ENCODE results near the gene POLR2A. TPM values are rescaled to one million over a fixed set of nuclear protein-coding genes. Genes with fewer than 3 reads are reported as not detected.

POLR2A gene
- total RNA-seq, 4 donors from 2014 or later, result 87.0 to 163 (median 125) TPM

DNA sequence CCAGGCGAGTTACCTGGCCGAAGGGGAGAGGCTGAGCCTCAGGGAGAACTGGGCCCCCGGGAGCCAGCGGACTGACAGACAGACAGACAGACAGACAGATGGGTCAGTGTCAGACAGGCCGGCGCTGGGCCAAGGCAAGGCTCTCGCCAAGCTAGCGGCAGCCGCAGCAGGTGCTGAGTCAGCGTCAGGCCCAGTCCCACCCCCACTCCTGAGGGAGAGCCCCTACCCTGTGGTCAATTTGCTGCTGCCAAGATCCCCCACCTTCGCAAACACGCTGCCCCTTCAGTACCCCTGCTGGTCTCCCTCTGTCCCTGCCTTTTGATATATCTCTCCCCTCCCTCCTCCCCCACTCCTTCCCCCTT is 43.4 kb upstream of the POLR2A start:
- Histone ChIP-seq H3K27ac (peak overlapping the region in 1 of 4 donors; percentile 2), H3K4me1 (peaks cover 0 to 68% (median 40%) of the 10 kb centered on the region in 4 donors), H3K36me3 (no peaks in the 10 kb centered on the region), H3K27me3 (peaks cover 0 to 81% of the 10 kb centered on the region in 2 donors), H3K9me3 (no peaks in the 10 kb centered on the region), H3K4me3 (no peak overlapping the region)
- DNase-seq (ENCODE audit: low spot score in 2 of 2), result no peak
- 7 to 16% methylated on average over 10 to 12 of the region's 12 CpGs for WGBS, 2 donors
- TF ChIP-seq EP300 (IDR thresholded peaks at IDR 0.05), result no peak
- TF ChIP-seq POLR2A (IDR thresholded peaks at IDR 0.05), result no peak
- TF ChIP-seq, protein P1, sequence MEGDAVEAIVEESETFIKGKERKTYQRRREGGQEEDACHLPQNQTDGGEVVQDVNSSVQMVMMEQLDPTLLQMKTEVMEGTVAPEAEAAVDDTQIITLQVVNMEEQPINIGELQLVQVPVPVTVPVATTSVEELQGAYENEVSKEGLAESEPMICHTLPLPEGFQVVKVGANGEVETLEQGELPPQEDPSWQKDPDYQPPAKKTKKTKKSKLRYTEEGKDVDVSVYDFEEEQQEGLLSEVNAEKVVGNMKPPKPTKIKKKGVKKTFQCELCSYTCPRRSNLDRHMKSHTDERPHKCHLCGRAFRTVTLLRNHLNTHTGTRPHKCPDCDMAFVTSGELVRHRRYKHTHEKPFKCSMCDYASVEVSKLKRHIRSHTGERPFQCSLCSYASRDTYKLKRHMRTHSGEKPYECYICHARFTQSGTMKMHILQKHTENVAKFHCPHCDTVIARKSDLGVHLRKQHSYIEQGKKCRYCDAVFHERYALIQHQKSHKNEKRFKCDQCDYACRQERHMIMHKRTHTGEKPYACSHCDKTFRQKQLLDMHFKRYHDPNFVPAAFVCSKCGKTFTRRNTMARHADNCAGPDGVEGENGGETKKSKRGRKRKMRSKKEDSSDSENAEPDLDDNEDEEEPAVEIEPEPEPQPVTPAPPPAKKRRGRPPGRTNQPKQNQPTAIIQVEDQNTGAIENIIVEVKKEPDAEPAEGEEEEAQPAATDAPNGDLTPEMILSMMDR (IDR thresholded peaks at IDR 0.05), result no peak

DNA sequence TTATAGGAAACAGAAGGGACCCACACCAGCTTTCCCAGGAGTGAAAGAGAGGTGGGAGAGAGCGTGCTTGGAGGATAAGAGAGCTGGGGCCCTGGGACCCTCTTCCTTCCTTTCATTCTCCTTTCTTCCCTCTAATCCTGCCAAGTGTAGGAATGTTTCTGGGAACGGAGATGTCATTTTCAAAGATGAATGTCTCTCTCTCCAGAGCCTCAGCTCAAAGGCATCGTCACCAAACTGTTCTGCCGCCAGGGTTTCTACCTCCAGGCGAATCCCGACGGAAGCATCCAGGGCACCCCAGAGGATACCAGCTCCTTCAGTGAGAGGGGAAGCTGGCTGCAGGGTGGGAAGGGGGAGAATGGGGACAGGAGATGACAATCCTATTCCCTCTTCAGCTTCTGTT is 42.9 kb upstream of the POLR2A start:
- Histone ChIP-seq H3K27ac (no peak overlapping the region), H3K4me3 (no peak overlapping the region), H3K27me3 (peaks cover 0 to 81% of the 10 kb centered on the region in 2 donors), H3K9me3 (no peaks in the 10 kb centered on the region), H3K4me1 (peaks cover 0 to 68% (median 38%) of the 10 kb centered on the region in 4 donors), H3K36me3 (no peaks in the 10 kb centered on the region)
- WGBS, 2 donors, result 41 to 57% methylated on average over 7 of the region's 7 CpGs
- DNase-seq (ENCODE audit: low spot score in 2 of 2), result no peak
- no peak for TF ChIP-seq EP300 (IDR thresholded peaks at IDR 0.05)
- TF ChIP-seq, protein P1 (IDR thresholded peaks at IDR 0.05), result no peak
- TF ChIP-seq POLR2A (IDR thresholded peaks at IDR 0.05), result no peak

DNA sequence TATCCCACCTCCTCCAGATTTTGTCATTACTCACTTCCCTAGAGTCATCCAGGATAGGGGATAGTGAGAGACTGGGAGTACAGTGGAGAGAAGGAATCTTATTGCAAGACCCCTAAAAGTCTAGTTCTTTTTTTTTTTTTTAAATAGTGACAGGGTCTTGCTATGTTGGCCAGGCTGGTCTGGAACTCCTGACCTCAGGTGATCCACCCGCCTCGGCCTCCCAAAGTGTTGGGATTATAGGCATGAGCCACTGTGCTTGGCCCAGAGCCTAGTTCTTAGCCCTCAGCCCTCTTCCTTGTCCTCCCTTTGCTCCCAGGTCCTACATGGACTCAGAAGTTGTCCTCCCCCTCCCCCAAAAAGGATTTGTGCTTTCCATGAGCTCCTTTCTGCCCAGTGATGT is 42.0 kb upstream of the POLR2A start:
- TF ChIP-seq, protein P1 (IDR thresholded peaks at IDR 0.05), result no peak
- TF ChIP-seq POLR2A (IDR thresholded peaks at IDR 0.05) (no peak), EP300 (IDR thresholded peaks at IDR 0.05) (no peak)
- 87 to 100% methylated on average over 2 of the region's 2 CpGs for WGBS, 2 donors
- Histone ChIP-seq H3K4me3 (no peak overlapping the region), H3K36me3 (no peaks in the 10 kb centered on the region), H3K9me3 (no peaks in the 10 kb centered on the region), H3K4me1 (peaks cover 0 to 66% (median 37%) of the 10 kb centered on the region in 4 donors), H3K27me3 (peaks cover 0 to 84% of the 10 kb centered on the region in 2 donors), H3K27ac (no peak overlapping the region)
- no peak for DNase-seq (ENCODE audit: low spot score in 2 of 2)

- peaks cover 0 to 49% (median 28%) of the 10 kb centered on the region in 4 donors for H3K4me1 ChIP-seq
- H3K27ac ChIP-seq, result no peak overlapping the region
- peaks cover 0 to 83% of the 10 kb centered on the region in 2 donors for H3K27me3 ChIP-seq
- H3K4me3 ChIP-seq, result no peak overlapping the region
- no peak for DNase-seq (ENCODE audit: low spot score in 2 of 2)
- no peak for TF ChIP-seq POLR2A (IDR thresholded peaks at IDR 0.05)
- no peak for TF ChIP-seq EP300 (IDR thresholded peaks at IDR 0.05)
- TF ChIP-seq, protein P1 (IDR thresholded peaks at IDR 0.05), result no peak
- H3K9me3 ChIP-seq, result no peaks in the 10 kb centered on the region
- H3K36me3 ChIP-seq, result no peaks in the 10 kb centered on the region
- 73 to 84% methylated on average over 7 of the region's 7 CpGs for WGBS, 2 donors
Observed at GRCh38 chr17:7443499-7444485, 40.4 kb upstream of the POLR2A start.
